NCI-H1092 (cell line): ENCODE measurements around the gene PLEKHM2.

ENCODE experiments used
- DNase-seq: peaks from one replicate; lab custom pipeline; 2025; lab: John Stamatoyannopoulos, UW

The PLEKHM2 gene

GRCh38 chr1:15739259-15739658 is 55.1 kb downstream of the PLEKHM2 start:
- no peak for DNase-seq

GRCh38 chr1:15739745-15740144 is 55.6 kb downstream of the PLEKHM2 start:
- no peak for DNase-seq

- peak; percentile 81 for DNase-seq
These were observed 57.1 kb downstream of the PLEKHM2 start for GRCh38 chr1:15740924-15741850.

GRCh38 chr1:15742339-15742801 is 58.2 kb downstream of the PLEKHM2 start, which contains the start of gene TMEM82:
Gene TMEM82 (plus strand): TSS chr1:15742499. CDS start chr1:15742560, 61 bp downstream.
- no peak for DNase-seq

GRCh38 chr1:15744122-15744679 is 60.1 kb downstream of the PLEKHM2 start:
- no peak for DNase-seq

GRCh38 chr1:15747378-15747777 is 63.3 kb downstream of the PLEKHM2 start:
- no peak for DNase-seq

GRCh38 chr1:15748264-15748663 is 64.1 kb downstream of the PLEKHM2 start:
- DNase-seq = no peak

- no peak for DNase-seq
These were observed 64.7 kb downstream of the PLEKHM2 start for GRCh38 chr1:15748690-15749398.

- DNase-seq = no peak
These were observed 65.5 kb downstream of the PLEKHM2 start for GRCh38 chr1:15749399-15750291.

GRCh38 chr1:15750924-15751323 is 66.8 kb downstream of the PLEKHM2 start:
- DNase-seq = no peak

- no peak for DNase-seq
These were observed 67.6 kb downstream of the PLEKHM2 start for GRCh38 chr1:15751717-15752116.

GRCh38 chr1:15753776-15754175 is 69.7 kb downstream of the PLEKHM2 start:
- DNase-seq = no peak

- DNase-seq = no peak
These were observed 71.0 kb downstream of the PLEKHM2 start for GRCh38 chr1:15755021-15755645.

GRCh38 chr1:15755646-15756040 is 71.5 kb downstream of the PLEKHM2 start:
- DNase-seq = no peak

GRCh38 chr1:15756143-15757015 is 72.3 kb downstream of the PLEKHM2 start:
- DNase-seq = peak; percentile 29

- DNase-seq = no peak
These were observed 73.0 kb downstream of the PLEKHM2 start for GRCh38 chr1:15757016-15757543.

- no peak for DNase-seq
These were observed 73.6 kb downstream of the PLEKHM2 start for GRCh38 chr1:15757575-15758342.

- DNase-seq = no peak
These were observed 74.3 kb downstream of the PLEKHM2 start, which contains the start of gene FBLIM1 for GRCh38 chr1:15758343-15758931. Gene FBLIM1 (plus strand): TSS chr1:15758795. CDS start chr1:15764984, 6,189 bp downstream.
